ENCODE measurements around the gene PTPRF. TPM values are rescaled to one million over a fixed set of nuclear protein-coding genes. Genes with fewer than 3 reads are reported as not detected.

The PTPRF gene
- total RNA-seq, 2 donors from 2014 or later: 0.33 to 1.3 TPM

GRCh38 chr1:43522431-43522775 is 8.3 kb upstream of the PTPRF start:
- Mint-ChIP-seq H3K9me3 (no peaks in the 10 kb centered on the region), H3K4me1 (ENCODE audit: low read depth in 2 of 2) (no peaks in the 10 kb centered on the region), H3K27me3 (peaks cover 39 to 61% of the 10 kb centered on the region in 2 donors), H3K36me3 (no peaks in the 10 kb centered on the region), H3K27ac (no peak overlapping the region), H3K4me3 (no peak overlapping the region)
- peak; percentile 31 for DNase-seq (ENCODE audit: low spot score)
- no peak for ATAC-seq

- no peak for ATAC-seq
- Mint-ChIP-seq H3K9me3 (no peaks in the 10 kb centered on the region), H3K27me3 (peaks cover 39 to 61% of the 10 kb centered on the region in 2 donors), H3K36me3 (no peaks in the 10 kb centered on the region), H3K4me3 (no peak overlapping the region), H3K4me1 (ENCODE audit: low read depth in 2 of 2) (no peaks in the 10 kb centered on the region), H3K27ac (no peak overlapping the region)
- peak; percentile 13 for DNase-seq (ENCODE audit: low spot score)
These were observed 7.8 kb upstream of the PTPRF start for GRCh38 chr1:43522776-43523480.

DNA sequence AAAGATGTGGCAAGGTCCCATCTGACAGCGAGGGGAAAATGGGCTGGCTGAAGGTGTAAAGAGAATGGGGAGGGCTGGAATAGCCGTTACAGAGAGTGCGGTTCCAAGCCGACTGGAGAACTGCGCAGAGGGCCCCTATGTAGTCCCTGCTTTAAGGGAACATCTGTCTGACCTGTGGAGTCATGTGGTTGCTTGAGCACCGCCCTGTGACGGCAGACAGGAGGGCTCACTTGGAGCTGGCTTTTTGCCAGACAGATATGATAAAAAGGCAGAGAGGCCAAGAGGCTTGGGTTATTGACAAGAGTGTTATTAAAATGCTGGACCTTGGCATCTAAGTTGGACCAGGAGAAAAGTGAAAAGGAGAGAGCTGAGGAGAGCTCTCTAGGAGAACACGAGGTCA is 5.9 kb upstream of the PTPRF start:
- Mint-ChIP-seq H3K27ac (no peak overlapping the region), H3K4me1 (ENCODE audit: low read depth in 2 of 2) (peaks cover 2 to 5% of the 10 kb centered on the region in 2 donors), H3K9me3 (no peaks in the 10 kb centered on the region), H3K4me3 (no peak overlapping the region), H3K27me3 (peaks cover 40 to 64% of the 10 kb centered on the region in 2 donors), H3K36me3 (no peaks in the 10 kb centered on the region)
- no peak for DNase-seq (ENCODE audit: low spot score)
- no peak for ATAC-seq

DNA sequence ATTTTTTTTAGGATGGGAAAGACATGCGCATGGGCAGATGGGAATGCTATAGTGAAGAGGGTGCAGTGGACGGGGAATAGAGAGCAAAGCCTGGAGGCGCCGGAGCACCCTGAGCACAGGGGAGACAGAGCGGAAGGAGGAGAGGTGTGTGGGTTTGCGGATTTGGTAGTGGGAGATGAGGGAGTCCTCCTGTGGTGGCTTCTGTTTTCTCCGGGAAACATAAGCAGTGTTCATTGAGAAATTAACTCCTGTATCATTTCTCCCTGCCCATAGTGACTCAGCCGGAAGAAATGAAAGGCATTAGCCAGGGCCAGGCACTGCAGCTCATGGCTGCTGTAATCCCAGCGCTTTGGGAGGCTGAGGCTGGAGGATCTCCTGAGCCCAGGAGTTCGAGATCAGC is 4.7 kb upstream of the PTPRF start:
- ATAC-seq (no peak), DNase-seq (ENCODE audit: low spot score) (no peak)
- Mint-ChIP-seq H3K4me1 (ENCODE audit: low read depth in 2 of 2) (peaks cover 10 to 13% of the 10 kb centered on the region in 2 donors), H3K9me3 (no peaks in the 10 kb centered on the region), H3K27ac (no peak overlapping the region), H3K4me3 (no peak overlapping the region), H3K36me3 (peaks cover 7% of the 10 kb centered on the region), H3K27me3 (peaks cover 44 to 66% of the 10 kb centered on the region in 2 donors)

- H3K27ac Mint-ChIP-seq: no peak overlapping the region
- peaks cover 17 to 19% of the 10 kb centered on the region in 2 donors for H3K4me1 Mint-ChIP-seq (ENCODE audit: low read depth in 2 of 2)
- H3K4me3 Mint-ChIP-seq: no peak overlapping the region
- DNase-seq (ENCODE audit: low spot score) (no peak), ATAC-seq (peak in 1 of 2 donors; percentile 48)
- peaks cover 7% of the 10 kb centered on the region for H3K36me3 Mint-ChIP-seq
- peaks cover 45 to 65% of the 10 kb centered on the region in 2 donors for H3K27me3 Mint-ChIP-seq
- no peaks in the 10 kb centered on the region for H3K9me3 Mint-ChIP-seq
These were observed 3.4 kb upstream of the PTPRF start for GRCh38 chr1:43527111-43527878.

- no peaks in the 10 kb centered on the region for H3K9me3 Mint-ChIP-seq
- no peak overlapping the region for H3K4me3 Mint-ChIP-seq
- H3K36me3 Mint-ChIP-seq: peaks cover 7% of the 10 kb centered on the region
- peaks cover 17 to 21% of the 10 kb centered on the region in 2 donors for H3K4me1 Mint-ChIP-seq (ENCODE audit: low read depth in 2 of 2)
- H3K27me3 Mint-ChIP-seq: peaks cover 40 to 55% of the 10 kb centered on the region in 2 donors
- DNase-seq (ENCODE audit: low spot score) (peak; percentile 81), ATAC-seq (peak; percentile 54 to 70)
- H3K27ac Mint-ChIP-seq: no peak overlapping the region
These were observed 1.4 kb upstream of the PTPRF start for GRCh38 chr1:43529206-43529731.

GRCh38 chr1:43531107-43531905 is 623 bp downstream of the PTPRF start:
- Mint-ChIP-seq H3K36me3 (peaks cover 7% of the 10 kb centered on the region), H3K4me1 (ENCODE audit: low read depth in 2 of 2) (peaks cover 17 to 21% of the 10 kb centered on the region in 2 donors), H3K9me3 (no peaks in the 10 kb centered on the region), H3K27me3 (peaks cover 31 to 43% of the 10 kb centered on the region in 2 donors), H3K27ac (peak overlapping the region in 1 of 2 donors; percentile 46), H3K4me3 (peak overlapping the region; percentile 92)
- ATAC-seq: no peak
- DNase-seq (ENCODE audit: low spot score): peak; percentile 55

- no peaks in the 10 kb centered on the region for H3K9me3 Mint-ChIP-seq
These were observed 1.4 kb downstream of the PTPRF start for GRCh38 chr1:43531906-43532584.

DNA sequence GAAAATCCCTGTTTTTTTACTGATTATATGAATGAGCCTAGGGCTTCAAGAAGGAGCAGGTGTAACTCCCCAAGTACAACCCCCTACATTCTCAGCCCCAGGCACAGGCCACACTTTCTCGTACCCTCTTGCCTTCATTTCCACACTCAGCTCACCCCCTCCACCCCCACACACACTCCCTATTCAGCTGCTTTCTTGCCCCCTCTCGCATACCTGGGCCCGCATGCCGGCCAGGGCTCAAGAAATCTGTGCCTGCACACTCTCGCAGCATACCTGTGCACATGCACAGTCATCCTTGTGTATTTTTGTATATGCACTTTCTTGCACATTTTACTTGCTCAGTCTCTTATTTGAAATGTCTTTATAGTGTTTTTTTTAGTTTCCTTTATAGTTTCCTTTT is 2.0 kb downstream of the PTPRF start:
- Mint-ChIP-seq H3K27ac (no peak overlapping the region), H3K4me1 (ENCODE audit: low read depth in 2 of 2) (peaks cover 17 to 21% of the 10 kb centered on the region in 2 donors)
- no peak for ATAC-seq

More at GRCh38 chr1:43531906-43532584, 1.4 kb downstream of the PTPRF start:
- Mint-ChIP-seq H3K36me3 (peaks cover 7% of the 10 kb centered on the region), H3K4me3 (peak overlapping the region; percentile 92), H3K4me1 (ENCODE audit: low read depth in 2 of 2) (peaks cover 17 to 21% of the 10 kb centered on the region in 2 donors), H3K27ac (peak overlapping the region in 1 of 2 donors; percentile 46), H3K27me3 (peaks cover 31 to 43% of the 10 kb centered on the region in 2 donors)
- DNase-seq (ENCODE audit: low spot score): peak; percentile 42
- ATAC-seq: no peak

GRCh38 chr1:43533584-43533983 is 2.9 kb downstream of the PTPRF start:
- DNase-seq (ENCODE audit: low spot score) (no peak), ATAC-seq (no peak)
- H3K9me3 Mint-ChIP-seq: no peaks in the 10 kb centered on the region
- H3K4me1 Mint-ChIP-seq (ENCODE audit: low read depth in 2 of 2): peaks cover 17 to 21% of the 10 kb centered on the region in 2 donors
- H3K4me3 Mint-ChIP-seq: no peak overlapping the region
- peaks cover 33 to 40% of the 10 kb centered on the region in 2 donors for H3K27me3 Mint-ChIP-seq
- H3K36me3 Mint-ChIP-seq: peaks cover 7% of the 10 kb centered on the region
- no peak overlapping the region for H3K27ac Mint-ChIP-seq

More for the DNA sequence above, 2.0 kb downstream of the PTPRF start:
- Mint-ChIP-seq H3K36me3 (peaks cover 7% of the 10 kb centered on the region), H3K27me3 (peaks cover 34 to 43% of the 10 kb centered on the region in 2 donors), H3K4me3 (peak overlapping the region; percentile 92), H3K9me3 (no peaks in the 10 kb centered on the region)
- peak; percentile 15 for DNase-seq (ENCODE audit: low spot score)

DNA sequence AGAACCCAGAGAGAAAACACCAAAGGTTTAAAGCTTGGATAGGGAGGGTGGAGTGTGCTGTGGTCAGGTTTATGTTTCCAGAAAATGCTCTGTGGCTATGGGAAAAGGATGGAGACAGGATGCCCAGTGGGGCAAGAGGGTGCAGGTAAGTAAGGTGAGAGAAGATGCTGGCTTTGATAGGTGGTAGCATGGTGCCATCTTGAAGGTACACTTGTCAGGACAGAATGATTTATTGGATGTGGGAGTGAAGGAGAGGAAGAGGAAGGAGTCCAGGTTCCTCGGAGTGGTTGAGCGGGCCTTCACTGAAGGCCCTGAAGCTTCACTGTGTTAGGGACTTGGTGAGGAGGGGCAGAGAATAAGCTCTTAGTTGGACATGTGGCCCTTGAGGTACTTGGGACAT is 3.6 kb downstream of the PTPRF start:
- DNase-seq (ENCODE audit: low spot score): no peak
- H3K36me3 Mint-ChIP-seq: peaks cover 7% of the 10 kb centered on the region
- H3K27me3 Mint-ChIP-seq: peaks cover 27 to 34% of the 10 kb centered on the region in 2 donors
- no peak for ATAC-seq
- H3K4me3 Mint-ChIP-seq: no peak overlapping the region
- H3K9me3 Mint-ChIP-seq: no peaks in the 10 kb centered on the region
- peaks cover 17 to 19% of the 10 kb centered on the region in 2 donors for H3K4me1 Mint-ChIP-seq (ENCODE audit: low read depth in 2 of 2)
- no peak overlapping the region for H3K27ac Mint-ChIP-seq

DNA sequence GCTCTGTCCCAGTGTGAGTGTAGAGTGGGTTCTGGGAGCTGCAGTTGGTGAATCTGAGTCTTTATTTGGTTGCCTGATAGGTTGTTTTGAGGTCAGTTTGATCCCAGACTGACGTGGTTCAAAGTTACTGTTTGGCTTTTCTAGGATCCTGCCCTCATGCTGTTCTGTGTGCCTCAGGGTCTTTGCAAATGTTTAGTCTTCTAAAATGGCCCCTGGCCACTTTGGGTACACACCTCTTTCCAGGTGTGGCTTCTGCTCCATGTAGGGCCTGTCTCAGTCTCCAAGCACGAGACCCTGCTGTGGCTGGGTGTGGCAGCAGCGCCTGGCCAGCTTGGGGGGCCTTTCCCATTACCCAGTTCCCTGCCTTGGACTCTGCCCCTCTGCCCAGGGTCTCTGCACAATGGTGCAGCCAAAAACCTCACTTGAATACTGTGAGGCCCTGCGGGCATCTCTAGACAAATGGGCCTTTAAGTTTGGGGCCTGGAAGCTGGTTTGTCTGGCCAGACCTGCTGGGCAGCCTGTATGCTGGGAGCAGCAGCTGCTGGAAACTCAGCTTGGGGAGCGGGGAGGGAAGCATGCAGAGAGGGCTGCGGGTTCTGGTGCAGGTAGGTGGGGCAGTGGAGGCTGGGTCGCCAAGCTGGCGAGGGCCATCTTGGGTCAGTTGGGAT is 5.6 kb downstream of the PTPRF start:
- DNase-seq (ENCODE audit: low spot score) (no peak), ATAC-seq (no peak)
- Mint-ChIP-seq H3K27me3 (peaks cover 17 to 18% of the 10 kb centered on the region in 2 donors), H3K4me3 (no peak overlapping the region), H3K36me3 (no peaks in the 10 kb centered on the region), H3K9me3 (no peaks in the 10 kb centered on the region), H3K27ac (no peak overlapping the region), H3K4me1 (ENCODE audit: low read depth in 2 of 2) (peaks cover 6 to 8% of the 10 kb centered on the region in 2 donors)
